HepG2 (cell line): Measurements from ENCODE around the gene SCYGR8. TPM values are rescaled to one million over a fixed set of nuclear protein-coding genes. Genes with fewer than 3 reads are reported as not detected.
A peak's percentile ranks its signal among the peaks of the same experiment; 100 is the strongest.

Experiments used
- GTF3A ChIP-seq: sonication (generic); formaldehyde crosslinking; conservative IDR thresholded peaks from 2 replicates; pipeline ENCODE4 v1.4.0; 2020; ENCODE audit warnings: mild to moderate bottlenecking, missing genetic modification reagents
- HHEX ChIP-seq: IDR thresholded peaks from 2 replicates; pipeline ENCODE4 v1.6.1; 2016; ENCODE audit warnings: control low read depth
- HOXD1 ChIP-seq: sonication (generic); formaldehyde crosslinking; IDR thresholded peaks from 2 replicates; pipeline ENCODE4 v1.5.0; 2020; ENCODE audit warnings: missing genetic modification reagents
- JUND ChIP-seq: sonication (generic); formaldehyde crosslinking; IDR thresholded peaks from 2 replicates; pipeline ENCODE4 v1.8.0; 2022; ENCODE audit warnings: mild to moderate bottlenecking, missing genetic modification reagents
- ZBTB21 ChIP-seq: sonication (generic); formaldehyde crosslinking; IDR thresholded peaks from 2 replicates; pipeline ENCODE4 v1.4.0; 2020; ENCODE audit warnings: missing genetic modification reagents
- ZBTB38 ChIP-seq: sonication (generic); formaldehyde crosslinking; IDR thresholded peaks from 2 replicates; pipeline ENCODE4 v1.5.1; 2020; ENCODE audit warnings: mild to moderate bottlenecking, missing genetic modification reagents
- ZFP90 ChIP-seq: sonication (generic); formaldehyde crosslinking; IDR thresholded peaks from 2 replicates; pipeline ENCODE4 v1.8.0; 2022; ENCODE audit warnings: missing genetic modification reagents, mild to moderate bottlenecking, inconsistent platforms, borderline replicate concordance
- ZNF224 ChIP-seq: sonication (generic); formaldehyde crosslinking; IDR thresholded peaks from 2 replicates; pipeline ENCODE4 v1.5.0; 2020; ENCODE audit warnings: mild to moderate bottlenecking, missing genetic modification reagents
- ZNF335 ChIP-seq: sonication (generic); formaldehyde crosslinking; IDR thresholded peaks from 2 replicates; pipeline ENCODE4 v1.4.0; 2020; ENCODE audit warnings: missing genetic modification reagents
- ZNF382 ChIP-seq: sonication (generic); formaldehyde crosslinking; IDR thresholded peaks from 2 replicates; pipeline ENCODE4 v1.5.0; 2020; ENCODE audit warnings: missing genetic modification reagents, mild to moderate bottlenecking, borderline replicate concordance
- ZNF589 ChIP-seq: sonication (generic); formaldehyde crosslinking; conservative IDR thresholded peaks from 2 replicates; pipeline ENCODE4 v1.8.0; 2022; ENCODE audit warnings: mild to moderate bottlenecking, moderate library complexity, missing genetic modification reagents
- ZSCAN29 ChIP-seq: sonication (generic); formaldehyde crosslinking; conservative IDR thresholded peaks from 2 replicates; pipeline ENCODE4 v1.4.0; 2020; ENCODE audit warnings: mild to moderate bottlenecking, missing genetic modification reagents
- ZSCAN31 ChIP-seq: sonication (generic); formaldehyde crosslinking; IDR thresholded peaks from 2 replicates; pipeline ENCODE4 v1.5.0; 2020; ENCODE audit warnings: low read depth, mild to moderate bottlenecking, missing genetic modification reagents
- polyA plus RNA-seq, 8 experiments: library from polyadenylated mRNA; depleted of rRNA in 3 of 8; stranded (reverse) in 7 of 8; unstranded in 1 of 8; fragments of >200 nt; fragmentation: Illumina TruSeq in 4 of 8; extraction: Trizol in 4 of 8; gene quantifications; 2 replicates each; pipeline versions ENCODE4 v1.2.1 to v1.2.3, GENCODE V29; 2011 to 2016; ENCODE audit warnings: low read depth in 4 of 8, missing spikeins in 1 of 8, mixed read lengths in 1 of 8; ENCODE audit not compliant: insufficient read depth in 1 of 8
- total RNA-seq, 5 experiments: library from RNA; depleted of rRNA; stranded (reverse); fragments of >200 nt; fragmentation: Illumina TruSeq; extraction: Trizol; gene quantifications; 2 replicates each; pipeline ENCODE4 v1.2.3, GENCODE V29; 2016; ENCODE audit warnings: low read depth in 1 of 5
- TF ChIP-seq, protein P1 (sequence below): sonication (generic); formaldehyde crosslinking; conservative IDR thresholded peaks from 2 replicates; pipeline ENCODE4 v1.8.1; 2023; ENCODE audit warnings: missing genetic modification reagents
- TF ChIP-seq, protein P2 (sequence below): sonication (generic); formaldehyde crosslinking; IDR thresholded peaks from 2 replicates; pipeline ENCODE4 v1.5.0; 2020; ENCODE audit warnings: mild to moderate bottlenecking, missing genetic modification reagents, moderate library complexity
- TF ChIP-seq, protein P3 (sequence below): IDR thresholded peaks from 2 replicates; pipeline ENCODE4 v1.6.1; 2016; ENCODE audit warnings: missing genetic modification reagents, missing compliant biosample characterization
- TF ChIP-seq, protein P4 (sequence below): sonication (generic); formaldehyde crosslinking; IDR thresholded peaks from 2 replicates; pipeline ENCODE4 v1.5.1; 2020; ENCODE audit warnings: mild to moderate bottlenecking, missing genetic modification reagents, moderate library complexity
- TF ChIP-seq, protein P5 (sequence below): IDR thresholded peaks from 2 replicates; pipeline ENCODE4 v1.6.1; 2018; ENCODE audit warnings: missing genetic modification reagents, mild to moderate bottlenecking, missing compliant biosample characterization
- TF ChIP-seq, protein P6 (sequence below): sonication (generic); formaldehyde crosslinking; IDR thresholded peaks from 2 replicates; pipeline ENCODE4 v1.4.0; 2020; ENCODE audit warnings: missing genetic modification reagents

SCYGR8 gene
- total and polyA plus RNA-seq, 2 of the 13 experiments (the other 11 are each of a cell fraction or from before 2014, with no cell fraction given) = not detected

DNA sequence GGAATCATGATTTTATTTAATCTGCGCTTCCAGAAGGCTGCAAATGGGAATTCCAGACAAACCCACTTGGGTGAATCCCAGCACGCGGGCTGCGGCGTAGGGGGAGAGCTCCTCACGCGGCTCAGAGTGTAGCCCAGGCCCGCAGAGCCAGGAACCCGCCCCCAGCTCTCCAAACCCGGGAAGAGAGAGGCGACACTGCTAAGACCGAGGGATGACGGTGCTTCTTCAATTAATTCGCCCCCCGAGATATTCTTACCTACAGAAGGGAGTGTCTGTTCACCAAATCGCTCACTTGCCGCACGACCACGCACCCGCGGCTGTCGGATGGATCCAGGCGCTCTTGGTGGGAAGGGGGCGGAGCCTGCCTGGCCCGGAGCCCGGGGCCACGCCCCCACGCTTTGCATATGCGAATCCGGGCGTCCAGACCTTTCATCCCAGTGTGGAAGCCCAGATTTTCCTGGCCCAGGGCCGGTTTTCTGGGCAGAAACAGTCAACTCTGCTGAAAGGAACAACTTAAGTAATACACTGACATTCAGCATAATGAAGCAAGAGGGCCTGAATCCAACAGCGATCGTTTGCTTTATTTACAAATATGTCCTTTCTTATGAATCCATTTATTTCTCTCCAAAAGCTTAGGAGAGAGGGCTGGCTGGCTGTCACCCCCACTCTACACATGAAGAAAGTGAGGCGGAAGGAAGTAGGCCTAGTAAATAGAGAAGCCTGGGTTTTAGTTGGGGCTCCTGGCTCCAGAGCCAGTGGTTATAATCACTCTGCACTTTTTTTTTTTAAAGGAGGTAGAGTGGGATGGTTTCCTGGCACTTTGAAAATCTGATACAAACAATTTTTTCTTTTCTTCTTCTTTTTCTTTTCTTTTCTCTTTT lies 27.8 kb upstream of the SCYGR8 start, which contains the start of gene SLC19A3 (continued):
- TF ChIP-seq ZBTB21 (CRISPR knock-in tag) = no peak
- peak; percentile 72; the same call in 1 of the 2 replicates for TF ChIP-seq ZSCAN29 (CRISPR knock-in tag)
- TF ChIP-seq, protein P1, sequence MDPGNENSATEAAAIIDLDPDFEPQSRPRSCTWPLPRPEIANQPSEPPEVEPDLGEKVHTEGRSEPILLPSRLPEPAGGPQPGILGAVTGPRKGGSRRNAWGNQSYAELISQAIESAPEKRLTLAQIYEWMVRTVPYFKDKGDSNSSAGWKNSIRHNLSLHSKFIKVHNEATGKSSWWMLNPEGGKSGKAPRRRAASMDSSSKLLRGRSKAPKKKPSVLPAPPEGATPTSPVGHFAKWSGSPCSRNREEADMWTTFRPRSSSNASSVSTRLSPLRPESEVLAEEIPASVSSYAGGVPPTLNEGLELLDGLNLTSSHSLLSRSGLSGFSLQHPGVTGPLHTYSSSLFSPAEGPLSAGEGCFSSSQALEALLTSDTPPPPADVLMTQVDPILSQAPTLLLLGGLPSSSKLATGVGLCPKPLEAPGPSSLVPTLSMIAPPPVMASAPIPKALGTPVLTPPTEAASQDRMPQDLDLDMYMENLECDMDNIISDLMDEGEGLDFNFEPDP (CRISPR knock-in tag) = no peak
- no peak for TF ChIP-seq HOXD1 (CRISPR knock-in tag)
- TF ChIP-seq, protein P2, sequence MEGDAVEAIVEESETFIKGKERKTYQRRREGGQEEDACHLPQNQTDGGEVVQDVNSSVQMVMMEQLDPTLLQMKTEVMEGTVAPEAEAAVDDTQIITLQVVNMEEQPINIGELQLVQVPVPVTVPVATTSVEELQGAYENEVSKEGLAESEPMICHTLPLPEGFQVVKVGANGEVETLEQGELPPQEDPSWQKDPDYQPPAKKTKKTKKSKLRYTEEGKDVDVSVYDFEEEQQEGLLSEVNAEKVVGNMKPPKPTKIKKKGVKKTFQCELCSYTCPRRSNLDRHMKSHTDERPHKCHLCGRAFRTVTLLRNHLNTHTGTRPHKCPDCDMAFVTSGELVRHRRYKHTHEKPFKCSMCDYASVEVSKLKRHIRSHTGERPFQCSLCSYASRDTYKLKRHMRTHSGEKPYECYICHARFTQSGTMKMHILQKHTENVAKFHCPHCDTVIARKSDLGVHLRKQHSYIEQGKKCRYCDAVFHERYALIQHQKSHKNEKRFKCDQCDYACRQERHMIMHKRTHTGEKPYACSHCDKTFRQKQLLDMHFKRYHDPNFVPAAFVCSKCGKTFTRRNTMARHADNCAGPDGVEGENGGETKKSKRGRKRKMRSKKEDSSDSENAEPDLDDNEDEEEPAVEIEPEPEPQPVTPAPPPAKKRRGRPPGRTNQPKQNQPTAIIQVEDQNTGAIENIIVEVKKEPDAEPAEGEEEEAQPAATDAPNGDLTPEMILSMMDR (CRISPR knock-in tag) = no peak
- TF ChIP-seq, protein P3, sequence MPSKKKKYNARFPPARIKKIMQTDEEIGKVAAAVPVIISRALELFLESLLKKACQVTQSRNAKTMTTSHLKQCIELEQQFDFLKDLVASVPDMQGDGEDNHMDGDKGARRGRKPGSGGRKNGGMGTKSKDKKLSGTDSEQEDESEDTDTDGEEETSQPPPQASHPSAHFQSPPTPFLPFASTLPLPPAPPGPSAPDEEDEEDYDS = peak; percentile 68
- TF ChIP-seq, protein P4, sequence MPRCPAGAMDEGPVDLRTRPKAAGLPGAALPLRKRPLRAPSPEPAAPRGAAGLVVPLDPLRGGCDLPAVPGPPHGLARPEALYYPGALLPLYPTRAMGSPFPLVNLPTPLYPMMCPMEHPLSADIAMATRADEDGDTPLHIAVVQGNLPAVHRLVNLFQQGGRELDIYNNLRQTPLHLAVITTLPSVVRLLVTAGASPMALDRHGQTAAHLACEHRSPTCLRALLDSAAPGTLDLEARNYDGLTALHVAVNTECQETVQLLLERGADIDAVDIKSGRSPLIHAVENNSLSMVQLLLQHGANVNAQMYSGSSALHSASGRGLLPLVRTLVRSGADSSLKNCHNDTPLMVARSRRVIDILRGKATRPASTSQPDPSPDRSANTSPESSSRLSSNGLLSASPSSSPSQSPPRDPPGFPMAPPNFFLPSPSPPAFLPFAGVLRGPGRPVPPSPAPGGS (CRISPR knock-in tag) = no peak
- no peak for TF ChIP-seq ZNF335
- no peak for TF ChIP-seq ZNF589
- peak; percentile 78; the same call in 1 of the 2 replicates for TF ChIP-seq ZFP90
- peak; percentile 58; the same call in 1 of the 2 replicates for TF ChIP-seq ZNF224 (CRISPR knock-in tag)
- no peak for TF ChIP-seq GTF3A (CRISPR knock-in tag)
- TF ChIP-seq ZNF382 (CRISPR knock-in tag) = no peak
- TF ChIP-seq ZBTB38 = 0 out of 2 replicates have a peak, but pooled peaks have one; percentile 23
- no peak for TF ChIP-seq JUND (CRISPR knock-in tag)
- TF ChIP-seq, protein P5, sequence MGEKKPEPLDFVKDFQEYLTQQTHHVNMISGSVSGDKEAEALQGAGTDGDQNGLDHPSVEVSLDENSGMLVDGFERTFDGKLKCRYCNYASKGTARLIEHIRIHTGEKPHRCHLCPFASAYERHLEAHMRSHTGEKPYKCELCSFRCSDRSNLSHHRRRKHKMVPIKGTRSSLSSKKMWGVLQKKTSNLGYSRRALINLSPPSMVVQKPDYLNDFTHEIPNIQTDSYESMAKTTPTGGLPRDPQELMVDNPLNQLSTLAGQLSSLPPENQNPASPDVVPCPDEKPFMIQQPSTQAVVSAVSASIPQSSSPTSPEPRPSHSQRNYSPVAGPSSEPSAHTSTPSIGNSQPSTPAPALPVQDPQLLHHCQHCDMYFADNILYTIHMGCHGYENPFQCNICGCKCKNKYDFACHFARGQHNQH (CRISPR knock-in tag) = peak; percentile 24; the same call in 1 of the 2 replicates
- TF ChIP-seq, protein P6, sequence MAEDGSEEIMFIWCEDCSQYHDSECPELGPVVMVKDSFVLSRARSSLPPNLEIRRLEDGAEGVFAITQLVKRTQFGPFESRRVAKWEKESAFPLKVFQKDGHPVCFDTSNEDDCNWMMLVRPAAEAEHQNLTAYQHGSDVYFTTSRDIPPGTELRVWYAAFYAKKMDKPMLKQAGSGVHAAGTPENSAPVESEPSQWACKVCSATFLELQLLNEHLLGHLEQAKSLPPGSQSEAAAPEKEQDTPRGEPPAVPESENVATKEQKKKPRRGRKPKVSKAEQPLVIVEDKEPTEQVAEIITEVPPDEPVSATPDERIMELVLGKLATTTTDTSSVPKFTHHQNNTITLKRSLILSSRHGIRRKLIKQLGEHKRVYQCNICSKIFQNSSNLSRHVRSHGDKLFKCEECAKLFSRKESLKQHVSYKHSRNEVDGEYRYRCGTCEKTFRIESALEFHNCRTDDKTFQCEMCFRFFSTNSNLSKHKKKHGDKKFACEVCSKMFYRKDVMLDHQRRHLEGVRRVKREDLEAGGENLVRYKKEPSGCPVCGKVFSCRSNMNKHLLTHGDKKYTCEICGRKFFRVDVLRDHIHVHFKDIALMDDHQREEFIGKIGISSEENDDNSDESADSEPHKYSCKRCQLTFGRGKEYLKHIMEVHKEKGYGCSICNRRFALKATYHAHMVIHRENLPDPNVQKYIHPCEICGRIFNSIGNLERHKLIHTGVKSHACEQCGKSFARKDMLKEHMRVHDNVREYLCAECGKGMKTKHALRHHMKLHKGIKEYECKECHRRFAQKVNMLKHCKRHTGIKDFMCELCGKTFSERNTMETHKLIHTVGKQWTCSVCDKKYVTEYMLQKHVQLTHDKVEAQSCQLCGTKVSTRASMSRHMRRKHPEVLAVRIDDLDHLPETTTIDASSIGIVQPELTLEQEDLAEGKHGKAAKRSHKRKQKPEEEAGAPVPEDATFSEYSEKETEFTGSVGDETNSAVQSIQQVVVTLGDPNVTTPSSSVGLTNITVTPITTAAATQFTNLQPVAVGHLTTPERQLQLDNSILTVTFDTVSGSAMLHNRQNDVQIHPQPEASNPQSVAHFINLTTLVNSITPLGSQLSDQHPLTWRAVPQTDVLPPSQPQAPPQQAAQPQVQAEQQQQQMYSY (CRISPR knock-in tag) = no peak
- TF ChIP-seq ZSCAN31 (CRISPR knock-in tag) = 0 out of 2 replicates have a peak, but pooled peaks have one; percentile 28
- TF ChIP-seq HHEX (CRISPR knock-in tag) = no peak
